ENCODE results near the gene OR52E8. TPM values are rescaled to one million over a fixed set of nuclear protein-coding genes. Genes with fewer than 3 reads are reported as not detected.

OR52E8 gene
- total and polyA plus RNA-seq, 10 of the 15 experiments (the other 5 are each of a cell fraction or from before 2014, with no cell fraction given), result not detected

DNA sequence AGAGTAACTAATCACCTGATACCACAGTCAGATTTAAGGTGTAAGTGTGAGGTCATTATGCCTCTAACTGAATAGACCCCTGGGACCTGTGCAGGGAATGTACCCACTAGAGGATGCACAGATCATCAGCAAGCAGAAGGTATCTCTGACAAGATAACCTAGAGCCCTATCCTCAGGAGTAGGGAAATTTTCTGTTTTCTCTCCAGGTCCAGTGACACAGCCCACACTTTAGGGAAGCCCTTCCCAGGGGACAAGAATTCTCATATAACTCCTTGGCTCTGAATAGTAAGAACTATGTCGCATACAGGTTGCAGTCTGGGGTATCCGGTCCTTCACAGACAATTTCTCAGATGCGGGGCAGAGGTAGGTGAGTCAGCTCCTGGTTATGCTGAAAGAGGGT, 35.4 kb upstream of the OR52E8 start, which contains the start of gene OR52E5:
TSS of gene OR52E5 (plus strand) at position 301 of the 400 bp plus-strand sequence. CDS start 7,569 bp downstream, outside the sequence.
- no peak within 1 kb of the TSS for H3K9ac ChIP-seq (ENCODE audit: control insufficient read depth, insufficient read depth, low read length)
- POLR2A ChIA-PET, result no interaction called here
- no peak within 1 kb of the TSS for H3K4me3 ChIP-seq
- no TSS peak for BruUV-seq (replicated peaks)
- SMC1A ChIA-PET (ENCODE audit: uncharacterized antibody, unreplicated experiment), result no interaction called here
- in situ Hi-C loops (cut with MboI), result no loop called here
- DNase-seq (ENCODE audit: low read depth, low spot score), result no peak
- no peak within 1 kb of the TSS for H3K4me2 ChIP-seq (ENCODE audit: control insufficient read depth, insufficient read depth)
- no peaks in the 10 kb centered on the region for H3K79me2 ChIP-seq (ENCODE audit: control insufficient read depth, insufficient read depth, low read length)
- WGBS (ENCODE audit: insufficient coverage, insufficient replicate concordance, low lambda C conversion rate, missing lambda C conversion rate), result 49% methylated on average over 3 of the region's 3 CpGs
- RAD21 ChIA-PET (ENCODE audit: unreplicated experiment), result interaction anchor here (1.9 kb wide), 1 partner anchor 82 kb away, joined by 5 read pairs; no protein-coding TSS in a partner anchor
- CTCF ChIA-PET, result no interaction called here
- H2AFZ ChIP-seq (ENCODE audit: control insufficient read depth, low read depth, low read length), result no peak within 1 kb of the TSS
- H3K27me3 ChIP-seq (replicated peaks in 1 of 2; ENCODE audit: control insufficient read depth in 2 of 2, insufficient read depth in 2 of 2, low read length in 1 of 2), result no peaks in the 10 kb centered on the region
- no peak within 1 kb of the TSS for H3K27ac ChIP-seq (ENCODE audit: control insufficient read depth, insufficient read depth)
- H3K36me3 ChIP-seq (ENCODE audit: control insufficient read depth in 2 of 2, insufficient read depth in 2 of 2, low read length in 1 of 2), result no peaks in the 10 kb centered on the region
- H3K9me3 ChIP-seq (replicated peaks; ENCODE audit: control insufficient read depth, insufficient read depth, low read length), result no peaks in the 10 kb centered on the region
- no peak; the same call in 2 of the 3 replicates for ATAC-seq
- no peaks in the 10 kb centered on the region for H3K4me1 ChIP-seq (ENCODE audit: control insufficient read depth, insufficient read depth, low read length)
- FAIRE-seq, result no peak
- intact Hi-C loops (cut with micrococcal nuclease; ENCODE audit: unreplicated experiment), result loop anchor here (5.0 kb wide), 2 partner anchors 421 to 771 kb away; no protein-coding TSS in a partner anchor
- H4K20me1 ChIP-seq (ENCODE audit: control insufficient read depth, insufficient read depth), result no peaks in the 10 kb centered on the region
- no peak for TF ChIP-seq EP300 (IDR thresholded peaks at IDR 0.05; ENCODE audit: borderline replicate concordance in 1 of 2, control insufficient read depth in 1 of 2, low read depth in 2 of 2, low read length in 2 of 2)
- TF ChIP-seq BHLHE40 (IDR thresholded peaks at IDR 0.05; ENCODE audit: borderline replicate concordance in 1 of 2, low read depth in 2 of 2, low read length in 1 of 2), result no peak
- TF ChIP-seq RB1 (IDR thresholded peaks at IDR 0.05; ENCODE audit: borderline replicate concordance), result no peak
- TF ChIP-seq, protein P1, sequence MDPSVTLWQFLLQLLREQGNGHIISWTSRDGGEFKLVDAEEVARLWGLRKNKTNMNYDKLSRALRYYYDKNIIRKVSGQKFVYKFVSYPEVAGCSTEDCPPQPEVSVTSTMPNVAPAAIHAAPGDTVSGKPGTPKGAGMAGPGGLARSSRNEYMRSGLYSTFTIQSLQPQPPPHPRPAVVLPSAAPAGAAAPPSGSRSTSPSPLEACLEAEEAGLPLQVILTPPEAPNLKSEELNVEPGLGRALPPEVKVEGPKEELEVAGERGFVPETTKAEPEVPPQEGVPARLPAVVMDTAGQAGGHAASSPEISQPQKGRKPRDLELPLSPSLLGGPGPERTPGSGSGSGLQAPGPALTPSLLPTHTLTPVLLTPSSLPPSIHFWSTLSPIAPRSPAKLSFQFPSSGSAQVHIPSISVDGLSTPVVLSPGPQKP (IDR thresholded peaks at IDR 0.05; ENCODE audit: low read depth, low read length), result no peak
- no peak for TF ChIP-seq CBX5 (IDR thresholded peaks at IDR 0.05; ENCODE audit: low read depth)
- TF ChIP-seq, protein P2, sequence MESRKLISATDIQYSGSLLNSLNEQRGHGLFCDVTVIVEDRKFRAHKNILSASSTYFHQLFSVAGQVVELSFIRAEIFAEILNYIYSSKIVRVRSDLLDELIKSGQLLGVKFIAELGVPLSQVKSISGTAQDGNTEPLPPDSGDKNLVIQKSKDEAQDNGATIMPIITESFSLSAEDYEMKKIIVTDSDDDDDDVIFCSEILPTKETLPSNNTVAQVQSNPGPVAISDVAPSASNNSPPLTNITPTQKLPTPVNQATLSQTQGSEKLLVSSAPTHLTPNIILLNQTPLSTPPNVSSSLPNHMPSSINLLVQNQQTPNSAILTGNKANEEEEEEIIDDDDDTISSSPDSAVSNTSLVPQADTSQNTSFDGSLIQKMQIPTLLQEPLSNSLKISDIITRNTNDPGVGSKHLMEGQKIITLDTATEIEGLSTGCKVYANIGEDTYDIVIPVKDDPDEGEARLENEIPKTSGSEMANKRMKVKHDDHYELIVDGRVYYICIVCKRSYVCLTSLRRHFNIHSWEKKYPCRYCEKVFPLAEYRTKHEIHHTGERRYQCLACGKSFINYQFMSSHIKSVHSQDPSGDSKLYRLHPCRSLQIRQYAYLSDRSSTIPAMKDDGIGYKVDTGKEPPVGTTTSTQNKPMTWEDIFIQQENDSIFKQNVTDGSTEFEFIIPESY (IDR thresholded peaks at IDR 0.05), result no peak
- TF ChIP-seq, protein P3, sequence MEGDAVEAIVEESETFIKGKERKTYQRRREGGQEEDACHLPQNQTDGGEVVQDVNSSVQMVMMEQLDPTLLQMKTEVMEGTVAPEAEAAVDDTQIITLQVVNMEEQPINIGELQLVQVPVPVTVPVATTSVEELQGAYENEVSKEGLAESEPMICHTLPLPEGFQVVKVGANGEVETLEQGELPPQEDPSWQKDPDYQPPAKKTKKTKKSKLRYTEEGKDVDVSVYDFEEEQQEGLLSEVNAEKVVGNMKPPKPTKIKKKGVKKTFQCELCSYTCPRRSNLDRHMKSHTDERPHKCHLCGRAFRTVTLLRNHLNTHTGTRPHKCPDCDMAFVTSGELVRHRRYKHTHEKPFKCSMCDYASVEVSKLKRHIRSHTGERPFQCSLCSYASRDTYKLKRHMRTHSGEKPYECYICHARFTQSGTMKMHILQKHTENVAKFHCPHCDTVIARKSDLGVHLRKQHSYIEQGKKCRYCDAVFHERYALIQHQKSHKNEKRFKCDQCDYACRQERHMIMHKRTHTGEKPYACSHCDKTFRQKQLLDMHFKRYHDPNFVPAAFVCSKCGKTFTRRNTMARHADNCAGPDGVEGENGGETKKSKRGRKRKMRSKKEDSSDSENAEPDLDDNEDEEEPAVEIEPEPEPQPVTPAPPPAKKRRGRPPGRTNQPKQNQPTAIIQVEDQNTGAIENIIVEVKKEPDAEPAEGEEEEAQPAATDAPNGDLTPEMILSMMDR (IDR thresholded peaks at IDR 0.05 in 2 of 3, conservative IDR thresholded peaks at IDR 0.05 in 1 of 3; ENCODE audit: control insufficient read depth in 2 of 3, extremely low read depth in 1 of 3, insufficient read depth in 1 of 3, low read depth in 3 of 3, low read length in 3 of 3), result no peak
- no peak for TF ChIP-seq NR2F1 (conservative IDR thresholded peaks at IDR 0.05)
- TF ChIP-seq, protein P4, sequence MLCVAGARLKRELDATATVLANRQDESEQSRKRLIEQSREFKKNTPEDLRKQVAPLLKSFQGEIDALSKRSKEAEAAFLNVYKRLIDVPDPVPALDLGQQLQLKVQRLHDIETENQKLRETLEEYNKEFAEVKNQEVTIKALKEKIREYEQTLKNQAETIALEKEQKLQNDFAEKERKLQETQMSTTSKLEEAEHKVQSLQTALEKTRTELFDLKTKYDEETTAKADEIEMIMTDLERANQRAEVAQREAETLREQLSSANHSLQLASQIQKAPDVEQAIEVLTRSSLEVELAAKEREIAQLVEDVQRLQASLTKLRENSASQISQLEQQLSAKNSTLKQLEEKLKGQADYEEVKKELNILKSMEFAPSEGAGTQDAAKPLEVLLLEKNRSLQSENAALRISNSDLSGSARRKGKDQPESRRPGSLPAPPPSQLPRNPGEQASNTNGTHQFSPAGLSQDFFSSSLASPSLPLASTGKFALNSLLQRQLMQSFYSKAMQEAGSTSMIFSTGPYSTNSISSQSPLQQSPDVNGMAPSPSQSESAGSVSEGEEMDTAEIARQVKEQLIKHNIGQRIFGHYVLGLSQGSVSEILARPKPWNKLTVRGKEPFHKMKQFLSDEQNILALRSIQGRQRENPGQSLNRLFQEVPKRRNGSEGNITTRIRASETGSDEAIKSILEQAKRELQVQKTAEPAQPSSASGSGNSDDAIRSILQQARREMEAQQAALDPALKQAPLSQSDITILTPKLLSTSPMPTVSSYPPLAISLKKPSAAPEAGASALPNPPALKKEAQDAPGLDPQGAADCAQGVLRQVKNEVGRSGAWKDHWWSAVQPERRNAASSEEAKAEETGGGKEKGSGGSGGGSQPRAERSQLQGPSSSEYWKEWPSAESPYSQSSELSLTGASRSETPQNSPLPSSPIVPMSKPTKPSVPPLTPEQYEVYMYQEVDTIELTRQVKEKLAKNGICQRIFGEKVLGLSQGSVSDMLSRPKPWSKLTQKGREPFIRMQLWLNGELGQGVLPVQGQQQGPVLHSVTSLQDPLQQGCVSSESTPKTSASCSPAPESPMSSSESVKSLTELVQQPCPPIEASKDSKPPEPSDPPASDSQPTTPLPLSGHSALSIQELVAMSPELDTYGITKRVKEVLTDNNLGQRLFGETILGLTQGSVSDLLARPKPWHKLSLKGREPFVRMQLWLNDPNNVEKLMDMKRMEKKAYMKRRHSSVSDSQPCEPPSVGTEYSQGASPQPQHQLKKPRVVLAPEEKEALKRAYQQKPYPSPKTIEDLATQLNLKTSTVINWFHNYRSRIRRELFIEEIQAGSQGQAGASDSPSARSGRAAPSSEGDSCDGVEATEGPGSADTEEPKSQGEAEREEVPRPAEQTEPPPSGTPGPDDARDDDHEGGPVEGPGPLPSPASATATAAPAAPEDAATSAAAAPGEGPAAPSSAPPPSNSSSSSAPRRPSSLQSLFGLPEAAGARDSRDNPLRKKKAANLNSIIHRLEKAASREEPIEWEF (IDR thresholded peaks at IDR 0.05; ENCODE audit: insufficient replicate concordance, low read depth, low read length), result no peak
- no peak for TF ChIP-seq SUPT20H (IDR thresholded peaks at IDR 0.05; ENCODE audit: borderline replicate concordance, control insufficient read depth, low read depth, low read length)
- no peak for TF ChIP-seq CHD2 (IDR thresholded peaks at IDR 0.05; ENCODE audit: borderline replicate concordance, low read depth, low read length)
- TF ChIP-seq POU2F2 (IDR thresholded peaks at IDR 0.05; ENCODE audit: borderline replicate concordance, low read depth, low read length), result no peak
- TF ChIP-seq EZH2 (IDR thresholded peaks at IDR 0.05; ENCODE audit: borderline replicate concordance, control insufficient read depth, low read depth, low read length), result no peak

Data from GM12878 (cell line).